Measurements from ENCODE around the gene PCTP. TPM values are rescaled to one million over a fixed set of nuclear protein-coding genes. Genes with fewer than 3 reads are reported as not detected.

PCTP gene
- total RNA-seq, 1 experiment from 2014 or later, result 17.3 TPM

- peaks cover 50% of the 10 kb centered on the region for H3K27me3 ChIP-seq (ENCODE audit: insufficient read depth, low read depth)
- POLR2A ChIA-PET (ENCODE audit: unreplicated experiment), result no interaction called here
- no TSS peak for BruUV-seq (replicated peaks)
Observed at GRCh38 chr17:55817397-55817709, 66.5 kb downstream of the PCTP start.

GRCh38 chr17:55818026-55818425, 67.2 kb downstream of the PCTP start:
- H3F3A ChIP-seq (ENCODE audit: insufficient read depth, low read depth), result no peaks in the 10 kb centered on the region
- no peak for DNase-seq
- intact Hi-C loops (cut with micrococcal nuclease; ENCODE audit: unreplicated experiment), result no loop called here
- TF ChIP-seq CTCF (conservative IDR thresholded peaks at IDR 0.05) (no peak), EZH2 (IDR thresholded peaks at IDR 0.05; ENCODE audit: low read depth) (no peak)
- H3K4me1 ChIP-seq (replicated peaks; ENCODE audit: insufficient read depth), result no peaks in the 10 kb centered on the region
- no TSS peak for BruUV-seq (replicated peaks)
- ChIA-PET POLR2A (ENCODE audit: unreplicated experiment) (no interaction called here), CTCF (no interaction called here)
- H3K9me3 ChIP-seq (ENCODE audit: insufficient read depth, low read depth), result no peaks in the 10 kb centered on the region
- H3K4me2 ChIP-seq, result no peak overlapping the region
- H3K36me3 ChIP-seq (ENCODE audit: low read depth), result no peaks in the 10 kb centered on the region
- H3K9me2 ChIP-seq (ENCODE audit: insufficient read depth), result no peaks in the 10 kb centered on the region
- no peak overlapping the region for H2AFZ ChIP-seq
- no peak overlapping the region for H3K4me3 ChIP-seq
- no peaks in the 10 kb centered on the region for H3K79me2 ChIP-seq (ENCODE audit: low read depth)
- no peak overlapping the region for H3K27ac ChIP-seq
- no peaks in the 10 kb centered on the region for H4K20me1 ChIP-seq (ENCODE audit: insufficient read depth)
- H3K27me3 ChIP-seq (ENCODE audit: insufficient read depth, low read depth), result peaks cover 50% of the 10 kb centered on the region

More at GRCh38 chr17:55817397-55817709, 66.5 kb downstream of the PCTP start:
- no peak overlapping the region for H3K4me3 ChIP-seq
- H3F3A ChIP-seq (ENCODE audit: insufficient read depth, low read depth), result no peaks in the 10 kb centered on the region
- no peaks in the 10 kb centered on the region for H3K36me3 ChIP-seq (ENCODE audit: low read depth)
- no peak for DNase-seq
- no peaks in the 10 kb centered on the region for H3K9me3 ChIP-seq (ENCODE audit: insufficient read depth, low read depth)
- TF ChIP-seq EZH2 (IDR thresholded peaks at IDR 0.05; ENCODE audit: low read depth) (no peak), CTCF (conservative IDR thresholded peaks at IDR 0.05) (no peak)
- H3K4me2 ChIP-seq, result no peak overlapping the region
- H3K9me2 ChIP-seq (ENCODE audit: insufficient read depth), result no peaks in the 10 kb centered on the region
- intact Hi-C loops (cut with micrococcal nuclease; ENCODE audit: unreplicated experiment), result no loop called here
- no peaks in the 10 kb centered on the region for H4K20me1 ChIP-seq (ENCODE audit: insufficient read depth)
- CTCF ChIA-PET, result no interaction called here
- no peak overlapping the region for H3K27ac ChIP-seq
- no peaks in the 10 kb centered on the region for H3K4me1 ChIP-seq (replicated peaks; ENCODE audit: insufficient read depth)
- no peak overlapping the region for H2AFZ ChIP-seq
- H3K79me2 ChIP-seq (ENCODE audit: low read depth), result no peaks in the 10 kb centered on the region

DNA sequence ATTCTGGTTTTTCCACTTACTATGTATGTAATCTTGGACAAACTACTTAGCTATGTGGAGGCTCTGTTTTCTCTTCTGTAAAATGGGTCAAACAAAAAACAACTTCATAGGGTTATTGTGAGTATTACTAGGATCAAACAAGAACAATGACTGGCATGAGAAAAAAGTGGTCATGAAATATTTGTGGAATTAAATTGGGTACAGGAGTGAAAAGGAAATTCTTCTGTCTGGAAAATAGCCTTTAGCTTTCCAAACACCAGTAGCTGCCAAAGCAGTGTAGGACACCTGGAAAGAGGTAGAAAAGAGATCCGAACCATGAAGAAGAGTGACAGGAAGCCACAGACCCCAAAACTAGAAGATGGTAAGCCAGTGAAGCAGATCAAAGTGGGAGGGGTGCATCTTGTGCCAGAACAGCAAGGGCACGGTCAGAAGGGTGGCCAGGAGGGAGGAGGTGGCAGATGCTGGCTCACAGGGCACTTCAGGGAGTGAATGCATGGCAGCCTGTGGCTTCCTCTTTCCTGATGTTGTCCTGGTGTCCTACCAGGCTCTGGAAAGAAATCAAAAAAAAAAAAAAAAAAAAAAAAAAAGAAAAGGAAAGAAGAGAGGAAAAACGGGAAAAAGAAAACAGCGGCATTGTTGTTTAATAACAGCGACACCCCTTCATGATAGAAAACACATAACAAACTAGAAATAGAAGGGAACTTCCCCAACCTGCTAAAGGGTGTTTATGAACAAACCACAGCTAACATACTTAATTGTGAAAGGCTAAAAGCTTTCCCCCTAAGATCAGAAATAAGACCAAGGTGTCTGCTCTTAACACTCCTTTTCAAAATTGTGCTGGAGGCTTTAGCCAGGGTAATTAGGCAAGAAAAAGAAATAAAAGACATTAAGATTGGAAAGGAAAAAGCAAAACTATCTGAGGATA, 67.9 kb downstream of the PCTP start:
- Histone ChIP-seq H2AFZ (no peak overlapping the region), H3K27ac (no peak overlapping the region), H3K79me2 (ENCODE audit: low read depth) (no peaks in the 10 kb centered on the region), H3F3A (ENCODE audit: insufficient read depth, low read depth) (no peaks in the 10 kb centered on the region), H3K36me3 (ENCODE audit: low read depth) (no peaks in the 10 kb centered on the region), H3K4me2 (no peak overlapping the region), H3K27me3 (ENCODE audit: insufficient read depth, low read depth) (peaks cover 45% of the 10 kb centered on the region), H3K9me3 (ENCODE audit: insufficient read depth, low read depth) (no peaks in the 10 kb centered on the region), H3K4me1 (replicated peaks; ENCODE audit: insufficient read depth) (no peaks in the 10 kb centered on the region), H3K9me2 (ENCODE audit: insufficient read depth) (no peaks in the 10 kb centered on the region), H4K20me1 (ENCODE audit: insufficient read depth) (no peaks in the 10 kb centered on the region), H3K4me3 (no peak overlapping the region)
- POLR2A ChIA-PET (ENCODE audit: unreplicated experiment), result no interaction called here
- TF ChIP-seq EZH2 (IDR thresholded peaks at IDR 0.05; ENCODE audit: low read depth) (no peak), CTCF (conservative IDR thresholded peaks at IDR 0.05) (no peak)
- no TSS peak for BruUV-seq (replicated peaks)
- CTCF ChIA-PET, result no interaction called here
- DNase-seq, result no peak
- intact Hi-C loops (cut with micrococcal nuclease; ENCODE audit: unreplicated experiment), result no loop called here

Data from PC-9 (cell line).